ENCODE measurements around the gene F2RL1.

DNA sequence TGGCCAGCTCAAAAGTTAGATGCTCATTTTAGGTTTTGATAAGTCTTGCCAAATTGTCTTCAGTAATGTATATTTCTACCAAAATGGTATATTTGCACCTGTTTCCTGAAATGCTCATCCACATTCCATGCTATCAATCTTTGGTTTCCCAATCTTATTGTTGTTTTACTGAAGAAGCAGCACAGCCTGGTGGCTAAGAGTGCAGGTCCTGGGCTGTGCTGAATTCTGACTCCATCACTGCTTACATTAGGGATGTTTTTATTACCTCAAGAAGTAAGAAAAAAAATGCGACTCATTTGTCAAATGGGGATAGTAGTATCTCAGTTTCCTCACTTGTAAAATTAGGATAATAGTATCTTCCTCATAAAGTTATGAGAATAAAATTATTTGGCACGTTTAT is 17.4 kb downstream of the F2RL1 start:
- TF ChIP-seq, protein P1, sequence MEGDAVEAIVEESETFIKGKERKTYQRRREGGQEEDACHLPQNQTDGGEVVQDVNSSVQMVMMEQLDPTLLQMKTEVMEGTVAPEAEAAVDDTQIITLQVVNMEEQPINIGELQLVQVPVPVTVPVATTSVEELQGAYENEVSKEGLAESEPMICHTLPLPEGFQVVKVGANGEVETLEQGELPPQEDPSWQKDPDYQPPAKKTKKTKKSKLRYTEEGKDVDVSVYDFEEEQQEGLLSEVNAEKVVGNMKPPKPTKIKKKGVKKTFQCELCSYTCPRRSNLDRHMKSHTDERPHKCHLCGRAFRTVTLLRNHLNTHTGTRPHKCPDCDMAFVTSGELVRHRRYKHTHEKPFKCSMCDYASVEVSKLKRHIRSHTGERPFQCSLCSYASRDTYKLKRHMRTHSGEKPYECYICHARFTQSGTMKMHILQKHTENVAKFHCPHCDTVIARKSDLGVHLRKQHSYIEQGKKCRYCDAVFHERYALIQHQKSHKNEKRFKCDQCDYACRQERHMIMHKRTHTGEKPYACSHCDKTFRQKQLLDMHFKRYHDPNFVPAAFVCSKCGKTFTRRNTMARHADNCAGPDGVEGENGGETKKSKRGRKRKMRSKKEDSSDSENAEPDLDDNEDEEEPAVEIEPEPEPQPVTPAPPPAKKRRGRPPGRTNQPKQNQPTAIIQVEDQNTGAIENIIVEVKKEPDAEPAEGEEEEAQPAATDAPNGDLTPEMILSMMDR (IDR thresholded peaks at IDR 0.05): no peak
- TF ChIP-seq POLR2A (IDR thresholded peaks at IDR 0.05; ENCODE audit: low read depth) (no peak), POLR2AphosphoS5 (IDR thresholded peaks at IDR 0.05) (no peak), EP300 (IDR thresholded peaks at IDR 0.05) (no peak)
